Activated naive CD4-positive, alpha-beta T cell treated with anti-CD3 and anti-CD28 coated beads, Interleukin-2, amount 50 U/mL, for 72 hours (primary cell): ENCODE data around the gene ATXN7. TPM values are rescaled to one million over a fixed set of nuclear protein-coding genes. Genes with fewer than 3 reads are reported as not detected.

Experiments used
- ATAC-seq, 2 donors: fragments of 150-1000 bp; cut with Tn5 transposase; 2 replicates each; pipeline ENCODE4 v1.10.0; 2021; ENCODE audit warnings: mild to moderate bottlenecking in 2 of 2, moderate library complexity in 2 of 2
- DNase-seq, 2 donors: peaks; one replicate each; pipeline ENCODE4 v3.0.0; 2021 to 2022; ENCODE audit warnings: low spot score in 2 of 2
- H3K27ac Mint-ChIP-seq, 2 donors: one replicate each; pipeline ENCODE4 v1.8.0; 2022; ENCODE audit warnings: mild to moderate bottlenecking in 2 of 2, mixed read lengths in 2 of 2
- H3K36me3 Mint-ChIP-seq, 2 donors: one replicate each; pipeline ENCODE4 v1.8.0; 2022; ENCODE audit warnings: mixed read lengths in 2 of 2
- H3K9me3 Mint-ChIP-seq, 2 donors: one replicate each; pipeline ENCODE4 v1.8.0; 2022; ENCODE audit warnings: mixed read lengths in 2 of 2
- total RNA-seq, 2 donors: library from RNA; stranded (reverse); gene quantifications; one replicate each; pipeline ENCODE4 v1.2.3, GENCODE V29; 2022

The ATXN7 gene
- total RNA-seq, 2 donors from 2014 or later = 28.6 to 54.9 TPM

- DNase-seq = peak; percentile 70 to 79
- Mint-ChIP-seq H3K36me3 (peaks cover 5 to 15% of the 10 kb centered on the region in 2 donors), H3K27ac (peak within 1 kb of the TSS; percentile 92 to 96), H3K9me3 (no peaks in the 10 kb centered on the region)
- peak; percentile 63 to 75 for ATAC-seq
Observed at GRCh38 chr3:63911873-63912767, 48.5 kb downstream of the ATXN7 start, which contains the start of gene SCAANT1. SCAANT1 (minus strand) TSS chr3:63912383.

DNA sequence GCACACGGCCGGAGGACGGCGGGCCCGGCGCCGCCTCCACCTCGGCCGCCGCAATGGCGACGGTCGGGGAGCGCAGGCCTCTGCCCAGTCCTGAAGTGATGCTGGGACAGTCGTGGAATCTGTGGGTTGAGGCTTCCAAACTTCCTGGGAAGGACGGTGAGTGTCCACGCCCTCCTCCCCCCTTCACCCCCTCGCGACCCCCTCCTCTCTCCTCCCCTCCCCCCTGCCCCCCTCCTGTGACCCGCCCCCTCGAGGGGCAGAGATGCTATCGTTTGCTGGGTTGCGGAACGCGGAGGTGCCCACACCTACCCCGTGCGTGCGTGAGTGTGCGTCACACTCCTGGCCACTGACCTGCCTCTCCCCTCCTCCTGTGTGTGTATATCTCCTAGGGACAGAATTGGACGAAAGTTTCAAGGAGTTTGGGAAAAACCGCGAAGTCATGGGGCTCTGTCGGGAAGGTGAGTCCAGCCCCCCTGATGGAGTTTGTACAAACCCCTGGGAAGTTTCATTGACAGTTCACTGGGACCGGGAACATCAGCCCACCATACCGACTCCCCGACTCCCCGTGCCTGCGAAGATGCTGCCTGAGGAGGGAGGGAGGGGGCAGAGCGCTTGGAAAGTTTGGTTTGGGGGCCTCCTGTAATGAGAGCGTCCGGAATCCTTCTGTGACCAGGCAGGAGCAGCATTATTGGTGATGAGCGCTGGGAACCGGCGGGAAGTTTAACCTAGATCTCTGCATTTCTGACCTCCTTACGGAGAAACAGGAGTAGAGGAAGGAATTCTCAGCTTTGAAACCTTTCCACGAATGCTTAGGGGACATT is 49.3 kb downstream of the ATXN7 start:
- Mint-ChIP-seq H3K27ac (peak overlapping the region; percentile 84 to 86), H3K36me3 (peaks cover 5 to 23% of the 10 kb centered on the region in 2 donors), H3K9me3 (no peaks in the 10 kb centered on the region)
- DNase-seq (peak; percentile 24 to 55), ATAC-seq (peak; percentile 15 to 53)

DNA sequence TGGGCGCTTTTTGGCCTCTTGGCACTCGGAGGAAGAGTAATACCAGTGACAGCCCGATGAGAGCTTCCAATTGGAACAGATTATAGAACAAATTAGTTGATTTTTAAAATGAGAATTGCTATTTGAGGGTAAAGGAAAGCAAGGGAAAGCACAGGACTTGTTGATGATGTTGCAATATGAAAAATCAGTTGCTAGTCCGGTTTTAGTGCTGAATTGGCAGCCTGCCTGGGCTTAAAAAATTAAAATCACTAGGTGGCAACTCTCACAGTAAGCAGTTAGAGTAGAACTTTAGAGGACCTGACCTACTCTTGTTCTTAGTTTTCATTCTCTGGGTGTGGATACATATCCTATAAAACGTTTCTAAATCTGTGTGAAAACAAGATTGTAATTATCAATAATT is 50.6 kb downstream of the ATXN7 start:
- Mint-ChIP-seq H3K36me3 (peaks cover 5 to 35% of the 10 kb centered on the region in 2 donors), H3K9me3 (no peaks in the 10 kb centered on the region), H3K27ac (peak overlapping the region in 1 of 2 donors; percentile 44)
- ATAC-seq (no peak), DNase-seq (no peak)

DNA sequence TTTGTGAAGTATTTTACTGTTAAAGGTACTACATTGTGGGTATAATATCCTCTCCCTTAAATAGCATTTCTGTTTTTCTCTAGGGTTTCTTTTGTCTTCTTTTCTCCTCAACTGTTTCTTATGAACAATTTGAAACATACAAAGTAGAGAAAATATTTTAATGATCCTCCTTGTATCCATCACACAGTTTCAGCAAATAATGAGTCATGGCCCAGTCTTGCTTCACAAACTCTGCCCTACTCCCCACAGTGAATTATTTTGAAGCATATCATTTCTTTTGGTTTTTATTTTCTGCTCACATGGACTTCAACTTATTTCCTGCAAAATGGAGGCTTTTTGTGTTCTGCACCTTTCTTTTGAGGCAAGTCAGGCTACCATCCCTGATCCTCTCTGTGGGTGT is 54.7 kb downstream of the ATXN7 start:
- ATAC-seq (no peak), DNase-seq (no peak)
- peak overlapping the region in 1 of 2 donors; percentile 75 for H3K27ac Mint-ChIP-seq
- peaks cover 5 to 54% of the 10 kb centered on the region in 2 donors for H3K36me3 Mint-ChIP-seq
- H3K9me3 Mint-ChIP-seq = no peaks in the 10 kb centered on the region

- Mint-ChIP-seq H3K27ac (no peak overlapping the region), H3K36me3 (peaks cover 18 to 64% of the 10 kb centered on the region in 2 donors), H3K9me3 (no peaks in the 10 kb centered on the region)
- ATAC-seq (peak in 1 of 2 donors; percentile 34), DNase-seq (no peak)
Observed at GRCh38 chr3:63920001-63920400, 56.3 kb downstream of the ATXN7 start.

- Mint-ChIP-seq H3K36me3 (peaks cover 26 to 71% of the 10 kb centered on the region in 2 donors), H3K9me3 (no peaks in the 10 kb centered on the region), H3K27ac (no peak overlapping the region)
- ATAC-seq (no peak), DNase-seq (no peak)
Observed at GRCh38 chr3:63921741-63922482, 58.2 kb downstream of the ATXN7 start.

DNA sequence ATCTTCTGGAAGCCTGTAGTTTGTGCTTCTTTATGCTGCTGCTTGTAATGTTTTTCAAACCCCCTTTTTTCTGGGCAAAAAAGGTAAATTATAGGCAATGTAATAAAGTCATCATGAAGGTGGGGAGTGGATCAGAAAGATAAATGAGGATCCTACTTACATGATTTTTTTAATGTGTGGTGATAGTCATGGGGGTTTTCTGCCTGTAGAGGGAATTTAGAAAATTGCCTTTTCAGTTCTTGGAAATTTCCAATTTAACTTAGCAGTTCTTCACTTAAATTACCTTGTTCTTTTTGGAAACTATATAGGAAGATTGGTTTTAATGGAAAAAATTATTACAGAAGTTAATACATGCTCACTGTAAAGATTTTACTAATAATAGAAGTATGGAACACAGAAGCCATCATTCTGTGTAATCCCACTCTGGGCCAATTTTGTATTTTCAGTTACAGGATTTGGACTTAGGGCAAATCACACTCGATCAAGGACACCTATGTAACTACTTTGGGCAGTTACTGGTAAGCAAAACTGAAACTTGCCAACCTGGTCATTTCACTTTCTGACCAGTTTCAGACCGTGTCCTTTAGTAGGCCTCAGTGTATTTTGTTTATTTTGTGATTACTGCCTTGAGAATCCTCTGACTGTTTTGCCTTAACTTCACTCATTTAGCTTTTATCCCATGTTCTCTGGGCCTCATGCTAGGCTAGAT is 59.0 kb downstream of the ATXN7 start:
- ATAC-seq = no peak
- peaks cover 30 to 65% of the 10 kb centered on the region in 2 donors for H3K36me3 Mint-ChIP-seq
- H3K9me3 Mint-ChIP-seq = no peaks in the 10 kb centered on the region
- no peak overlapping the region for H3K27ac Mint-ChIP-seq
- no peak for DNase-seq

DNA sequence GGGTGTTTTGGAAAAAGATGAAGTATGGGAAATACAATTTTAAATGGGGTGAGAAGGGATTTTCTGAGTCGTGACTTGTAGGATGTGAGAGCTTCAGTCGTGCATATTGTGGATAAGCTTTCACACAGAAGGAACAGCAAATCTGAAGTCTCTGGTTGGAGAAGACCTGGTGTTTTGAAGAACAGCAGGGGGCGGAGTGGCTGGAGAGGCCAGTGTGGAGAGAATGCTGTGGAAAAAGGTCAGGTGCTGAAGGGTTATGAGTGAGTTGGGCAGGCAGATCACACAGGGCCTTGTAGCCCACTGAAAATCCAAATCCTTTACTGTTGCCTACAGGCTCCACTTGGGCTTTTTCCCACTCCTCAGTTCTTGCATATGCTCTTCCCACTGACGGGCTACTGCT is 62.6 kb downstream of the ATXN7 start:
- Mint-ChIP-seq H3K27ac (peak overlapping the region in 1 of 2 donors; percentile 10), H3K9me3 (no peaks in the 10 kb centered on the region), H3K36me3 (peaks cover 30 to 44% of the 10 kb centered on the region in 2 donors)
- no peak for DNase-seq
- ATAC-seq = no peak

DNA sequence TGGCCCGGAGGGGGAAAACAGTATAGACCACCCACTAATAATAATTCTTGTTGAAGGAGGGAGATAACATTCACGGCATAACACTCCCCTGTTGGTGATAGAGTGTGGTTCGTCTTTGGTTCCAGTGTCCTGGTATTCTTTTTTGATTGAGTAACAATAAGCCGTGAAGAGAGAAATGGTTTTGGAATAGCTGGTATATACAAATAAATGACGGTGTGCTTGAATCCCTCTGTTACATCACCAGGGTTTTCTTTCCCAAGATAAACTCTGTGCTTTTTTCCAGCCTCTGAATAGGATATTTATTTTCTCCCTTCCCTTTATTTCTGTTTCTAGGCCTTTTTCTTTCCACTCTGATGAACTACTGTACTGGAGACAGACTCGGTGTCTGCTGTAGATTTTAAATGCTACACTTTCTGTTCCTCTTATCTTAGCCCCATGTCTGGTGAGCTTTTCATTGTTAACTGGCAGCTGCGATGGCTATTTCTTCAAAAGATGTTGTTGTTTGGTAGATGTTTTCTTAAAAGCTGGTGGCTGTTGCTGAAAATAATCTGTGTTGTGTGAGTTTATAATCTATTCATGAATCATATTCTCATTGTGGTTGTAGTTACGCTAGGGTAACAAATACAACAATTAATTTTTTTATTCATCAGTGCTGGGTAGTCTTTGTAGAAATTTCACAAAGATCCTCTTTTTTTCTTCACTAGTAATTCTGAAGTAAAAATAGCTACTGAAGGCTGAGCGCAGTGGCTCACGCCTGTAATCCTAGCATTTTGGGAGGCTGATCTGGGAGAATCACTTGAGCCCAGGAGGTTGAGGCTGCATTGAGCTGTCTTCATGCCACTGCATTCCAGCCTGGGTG is 64.0 kb downstream of the ATXN7 start:
- Mint-ChIP-seq H3K36me3 (peaks cover 30 to 31% of the 10 kb centered on the region in 2 donors), H3K9me3 (no peaks in the 10 kb centered on the region), H3K27ac (peak overlapping the region in 1 of 2 donors; percentile 39)
- ATAC-seq (no peak), DNase-seq (no peak)

- H3K27ac Mint-ChIP-seq = no peak overlapping the region
- H3K9me3 Mint-ChIP-seq = no peaks in the 10 kb centered on the region
- ATAC-seq (no peak), DNase-seq (no peak)
- peaks cover 6 to 24% of the 10 kb centered on the region in 2 donors for H3K36me3 Mint-ChIP-seq
Observed at GRCh38 chr3:63931290-63931689, 67.6 kb downstream of the ATXN7 start.

- Mint-ChIP-seq H3K27ac (peak overlapping the region; percentile 7 to 68), H3K9me3 (no peaks in the 10 kb centered on the region), H3K36me3 (peaks cover 0 to 22% of the 10 kb centered on the region in 2 donors)
- DNase-seq = no peak
- ATAC-seq = no peak
Observed at GRCh38 chr3:63932509-63933212, 69.0 kb downstream of the ATXN7 start.

- H3K27ac Mint-ChIP-seq = peak overlapping the region in 1 of 2 donors; percentile 7
- no peak for ATAC-seq
- H3K36me3 Mint-ChIP-seq = peaks cover 0 to 24% of the 10 kb centered on the region in 2 donors
- H3K9me3 Mint-ChIP-seq = no peaks in the 10 kb centered on the region
- DNase-seq = no peak
Observed at GRCh38 chr3:63933459-63933858, 69.8 kb downstream of the ATXN7 start.

DNA sequence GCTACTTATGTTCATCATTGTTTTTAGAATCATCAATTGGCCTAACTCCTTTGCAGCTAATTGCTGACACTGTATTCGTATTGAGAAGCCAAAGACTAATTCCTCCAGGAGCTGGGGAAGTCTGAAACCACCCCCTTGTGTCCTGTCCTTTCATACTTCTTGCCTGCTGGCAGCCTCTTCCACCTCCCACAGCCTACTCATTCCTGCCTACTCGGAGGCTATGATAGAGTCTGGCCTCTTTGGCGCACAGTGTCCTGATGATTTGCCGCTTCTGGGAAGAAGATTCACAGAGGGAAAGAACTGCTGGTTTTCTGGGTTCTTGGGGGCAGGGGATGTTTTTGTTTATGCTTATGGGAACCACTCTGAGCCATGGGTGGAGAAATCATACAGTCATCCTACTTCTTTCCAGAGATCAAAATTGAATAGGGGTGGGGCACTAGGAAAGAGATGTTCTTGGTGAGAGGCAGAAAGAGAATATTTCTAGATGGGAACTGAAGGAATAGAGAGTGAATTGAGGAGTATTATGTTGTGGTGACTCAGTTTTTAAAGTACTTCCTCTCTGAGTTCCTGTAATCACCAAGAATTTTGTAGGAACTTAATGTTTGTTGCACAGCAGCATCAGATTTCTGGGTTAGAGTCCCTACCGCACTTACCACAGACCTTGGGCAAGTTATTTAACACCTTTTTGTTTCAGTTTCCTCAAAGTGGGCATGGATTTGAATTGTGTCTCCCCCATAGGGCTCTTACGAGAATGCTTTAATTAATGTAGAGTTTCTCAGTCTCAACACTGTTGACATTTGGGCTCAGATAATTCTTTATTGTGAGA is 70.6 kb downstream of the ATXN7 start:
- no peak for DNase-seq
- H3K9me3 Mint-ChIP-seq = no peaks in the 10 kb centered on the region
- H3K36me3 Mint-ChIP-seq = peaks cover 0 to 30% of the 10 kb centered on the region in 2 donors
- H3K27ac Mint-ChIP-seq = peak overlapping the region in 1 of 2 donors; percentile 14
- peak in 1 of 2 donors; percentile 52 for ATAC-seq

GRCh38 chr3:63936925-63937324 is 73.3 kb downstream of the ATXN7 start:
- no peak for DNase-seq
- no peak for ATAC-seq
- H3K9me3 Mint-ChIP-seq = no peaks in the 10 kb centered on the region
- peaks cover 0 to 36% of the 10 kb centered on the region in 2 donors for H3K36me3 Mint-ChIP-seq
- H3K27ac Mint-ChIP-seq = no peak overlapping the region
